ENCODE results near the gene POLA2.

DNA sequence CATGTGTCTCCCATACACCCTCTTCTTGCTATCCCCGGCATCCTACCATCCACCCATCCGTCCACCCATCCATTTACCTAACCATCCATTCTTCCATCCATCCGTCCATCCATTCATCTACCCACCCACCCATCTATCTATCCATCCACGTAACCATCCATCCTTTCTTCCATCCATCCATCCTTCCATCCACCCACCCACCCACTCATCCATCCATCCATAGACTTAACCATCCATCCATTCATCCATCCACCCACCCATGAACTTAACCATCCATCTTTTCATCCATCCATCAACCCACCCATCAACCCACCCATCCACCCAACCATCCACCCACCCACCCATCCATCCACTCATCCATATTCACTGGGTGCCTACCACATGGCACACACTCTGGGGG lies 42.3 kb downstream of the POLA2 start:
- TF ChIP-seq, protein P1, sequence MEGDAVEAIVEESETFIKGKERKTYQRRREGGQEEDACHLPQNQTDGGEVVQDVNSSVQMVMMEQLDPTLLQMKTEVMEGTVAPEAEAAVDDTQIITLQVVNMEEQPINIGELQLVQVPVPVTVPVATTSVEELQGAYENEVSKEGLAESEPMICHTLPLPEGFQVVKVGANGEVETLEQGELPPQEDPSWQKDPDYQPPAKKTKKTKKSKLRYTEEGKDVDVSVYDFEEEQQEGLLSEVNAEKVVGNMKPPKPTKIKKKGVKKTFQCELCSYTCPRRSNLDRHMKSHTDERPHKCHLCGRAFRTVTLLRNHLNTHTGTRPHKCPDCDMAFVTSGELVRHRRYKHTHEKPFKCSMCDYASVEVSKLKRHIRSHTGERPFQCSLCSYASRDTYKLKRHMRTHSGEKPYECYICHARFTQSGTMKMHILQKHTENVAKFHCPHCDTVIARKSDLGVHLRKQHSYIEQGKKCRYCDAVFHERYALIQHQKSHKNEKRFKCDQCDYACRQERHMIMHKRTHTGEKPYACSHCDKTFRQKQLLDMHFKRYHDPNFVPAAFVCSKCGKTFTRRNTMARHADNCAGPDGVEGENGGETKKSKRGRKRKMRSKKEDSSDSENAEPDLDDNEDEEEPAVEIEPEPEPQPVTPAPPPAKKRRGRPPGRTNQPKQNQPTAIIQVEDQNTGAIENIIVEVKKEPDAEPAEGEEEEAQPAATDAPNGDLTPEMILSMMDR (IDR thresholded peaks at IDR 0.05): no peak
- no peak for TF ChIP-seq ZFX (IDR thresholded peaks at IDR 0.05; ENCODE audit: borderline replicate concordance)
